ENCODE data around the gene SLC38A3.
"Not testable (repeated sequence)": the region's sequence is repeated elsewhere in the genome, so short reads cannot be mapped to it uniquely, and the experiment has no call there.

Gene SLC38A3

DNA sequence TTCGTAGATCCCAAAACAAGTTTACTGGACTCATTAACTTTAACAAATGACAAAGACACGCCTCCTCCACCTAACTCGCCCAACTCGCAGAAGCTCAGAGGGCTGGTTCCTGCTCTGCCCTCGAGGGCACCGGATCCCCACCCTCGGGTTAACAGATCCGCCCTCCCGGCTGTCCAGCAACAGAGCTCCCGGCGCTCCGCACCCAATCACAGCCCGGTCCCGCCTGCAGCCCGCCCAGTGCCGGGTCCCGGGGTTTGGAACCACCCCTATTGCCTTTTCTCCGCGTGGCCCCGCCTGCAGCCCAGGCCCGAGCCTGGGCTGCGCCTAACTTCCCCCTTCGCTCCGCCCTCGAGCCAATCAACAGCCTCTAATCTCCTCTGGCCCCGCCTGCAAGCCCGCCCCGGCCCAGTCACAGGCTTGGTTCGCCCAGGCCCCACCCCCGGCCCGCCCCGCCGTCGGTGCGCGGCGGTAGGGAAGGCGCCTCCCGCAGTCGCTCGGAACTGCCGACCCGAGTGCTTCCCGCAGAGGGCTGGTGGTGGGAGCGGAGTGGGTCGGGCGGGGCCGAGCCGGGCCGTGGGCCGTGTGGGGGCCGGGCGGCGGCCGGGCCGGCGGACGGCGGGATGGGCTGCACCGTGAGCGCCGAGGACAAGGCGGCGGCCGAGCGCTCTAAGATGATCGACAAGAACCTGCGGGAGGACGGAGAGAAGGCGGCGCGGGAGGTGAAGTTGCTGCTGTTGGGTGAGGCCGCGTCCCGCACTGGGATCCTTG lies 30.8 kb downstream of the SLC38A3 start, which contains the start of gene GNAI2:
Gene GNAI2 (plus strand): TSS at position 489 of the 768 bp plus-strand sequence. CDS start 132 bp downstream, at position 621.
- DNase-seq, result peak; percentile 87

DNA sequence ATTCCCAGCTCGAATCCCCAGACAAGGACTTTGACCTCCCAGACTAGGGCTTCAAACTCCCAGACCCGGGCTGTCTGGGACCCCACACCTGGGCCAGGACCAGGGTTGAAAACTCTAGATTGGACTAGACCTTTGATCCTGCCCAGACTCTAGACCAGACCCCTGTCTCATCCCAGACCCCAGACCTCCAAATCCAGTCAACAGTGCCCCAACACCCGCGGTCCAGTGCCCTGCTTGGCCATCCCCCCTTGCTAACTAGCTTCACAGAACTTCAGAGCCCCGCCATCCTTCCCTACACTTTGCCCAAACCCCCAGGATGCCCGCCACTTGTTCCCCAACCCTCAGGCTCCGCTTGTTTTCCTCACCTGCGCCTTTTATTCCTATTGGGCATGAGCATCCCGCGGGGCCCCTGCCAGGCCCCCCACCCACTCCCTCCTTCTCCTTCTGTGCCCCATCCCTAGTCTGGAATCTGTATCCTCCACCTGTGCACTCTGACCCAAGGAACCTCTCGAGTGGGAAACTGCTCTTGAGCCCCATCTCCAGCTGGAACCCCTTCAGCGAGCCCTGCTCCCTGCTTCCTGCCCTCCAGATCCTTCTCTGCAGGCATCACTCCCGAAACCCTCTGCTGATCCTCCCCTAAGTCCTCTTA lies 31.5 kb downstream of the SLC38A3 start:
- DNase-seq, result no peak

DNA sequence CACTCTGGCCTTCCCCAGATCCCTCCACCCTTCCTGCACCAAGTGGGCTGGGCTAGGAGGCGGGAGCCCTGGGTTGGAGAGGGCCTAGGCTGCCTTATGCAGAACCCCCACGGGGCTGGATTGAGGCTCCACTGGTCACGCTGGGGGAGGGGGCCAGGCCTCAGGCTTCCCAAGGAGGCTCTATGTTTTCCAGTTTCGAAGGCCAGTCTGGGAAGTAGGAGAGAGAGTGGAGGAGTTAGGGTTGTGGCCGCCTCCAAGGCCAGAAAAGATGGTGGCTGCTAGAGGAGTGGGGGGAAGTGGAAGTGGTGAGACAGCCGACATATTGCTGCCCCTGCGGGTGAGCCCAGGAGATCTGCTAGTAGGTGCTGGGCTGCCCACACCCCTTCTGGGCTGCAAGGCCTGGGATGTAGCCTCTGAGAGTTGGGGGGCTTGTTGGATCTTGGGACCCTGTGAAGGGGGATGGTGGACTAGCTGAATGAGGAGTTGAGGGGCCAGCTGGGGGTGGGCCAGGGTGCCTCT lies 32.1 kb downstream of the SLC38A3 start:
- no peak for DNase-seq

DNA sequence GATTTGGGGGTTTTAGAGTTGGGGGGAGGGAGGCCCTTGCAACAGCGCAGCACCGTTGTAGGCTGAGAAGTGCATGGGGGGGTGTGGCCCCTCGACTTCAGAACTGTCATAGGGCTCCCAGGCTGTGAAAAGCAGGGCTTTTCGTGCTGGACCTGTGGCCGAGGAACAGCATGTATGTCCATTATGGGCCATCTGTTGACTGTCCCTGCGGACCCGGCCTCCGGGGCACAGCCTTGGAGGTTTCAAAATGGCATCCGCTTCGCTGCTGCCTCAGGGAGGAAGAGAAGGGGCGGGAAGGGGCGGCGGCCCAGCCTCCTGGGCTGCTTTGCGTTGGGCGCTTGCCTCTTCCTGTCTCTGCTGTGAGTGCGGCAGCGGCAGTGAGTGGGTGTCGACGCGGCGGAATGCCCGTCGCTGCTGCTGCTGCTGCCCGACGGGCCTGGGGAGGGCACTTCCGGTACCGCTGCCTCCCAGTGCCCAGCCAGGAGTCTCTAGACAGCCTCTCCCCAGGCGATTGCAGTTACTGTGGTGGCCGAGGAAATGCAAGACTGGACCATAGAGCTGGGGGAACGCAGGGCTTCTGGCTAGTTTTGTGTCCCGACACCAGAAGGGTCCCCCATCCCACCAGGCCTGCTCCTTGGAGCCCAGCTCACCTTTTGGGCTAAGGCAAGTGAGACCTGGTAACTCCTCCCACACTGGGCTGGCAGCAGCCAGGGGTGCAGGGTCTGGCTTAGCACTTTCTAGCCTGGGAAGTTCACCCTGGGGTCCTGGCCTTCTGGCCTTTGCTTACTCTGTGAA lies 32.9 kb downstream of the SLC38A3 start:
- DNase-seq, result no peak

DNA sequence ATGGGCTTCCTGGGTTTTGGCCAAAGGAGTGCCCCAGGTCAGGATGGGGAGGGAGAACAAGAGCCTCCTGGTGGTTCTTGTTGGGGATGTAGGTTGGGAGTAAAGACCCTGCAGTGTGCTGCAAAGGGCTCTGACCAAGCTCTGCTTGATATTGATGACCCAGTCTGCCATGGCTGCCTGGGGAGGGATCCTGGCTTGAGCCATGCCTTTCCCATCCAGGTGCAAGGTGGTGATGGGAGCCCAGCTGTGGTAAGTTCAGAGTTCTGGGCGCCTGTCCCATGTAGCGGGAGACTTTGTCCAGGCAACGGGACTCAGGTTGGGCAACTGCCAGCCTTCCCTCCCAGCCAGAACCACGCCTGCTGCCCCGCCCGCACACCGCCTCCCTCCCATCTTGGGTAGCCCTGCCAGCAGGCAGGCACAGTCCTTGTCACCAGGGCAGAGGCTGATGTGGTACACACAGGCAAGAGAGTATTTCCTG lies 33.5 kb downstream of the SLC38A3 start:
- DNase-seq, result no peak

DNA sequence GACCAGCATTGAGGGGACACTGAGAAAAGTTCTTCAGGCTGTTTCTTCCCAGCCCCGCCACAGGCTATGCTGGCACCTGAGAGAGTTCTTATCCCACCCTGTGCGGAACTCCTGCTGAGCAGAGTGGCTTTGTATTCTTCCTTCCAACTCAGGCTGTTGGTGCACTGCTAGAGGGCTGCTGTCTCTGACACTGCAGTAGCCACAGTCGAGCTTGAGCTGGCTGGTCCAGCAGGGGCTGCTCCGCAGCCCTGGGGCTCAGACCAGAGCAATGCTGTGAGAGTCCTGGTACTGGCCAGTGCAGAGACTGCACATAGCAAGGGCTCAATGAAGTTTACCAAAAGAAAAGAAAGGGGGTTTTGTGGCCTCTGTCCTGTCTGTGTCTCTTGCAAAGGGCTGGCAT lies 34.6 kb downstream of the SLC38A3 start:
- no peak for DNase-seq

DNA sequence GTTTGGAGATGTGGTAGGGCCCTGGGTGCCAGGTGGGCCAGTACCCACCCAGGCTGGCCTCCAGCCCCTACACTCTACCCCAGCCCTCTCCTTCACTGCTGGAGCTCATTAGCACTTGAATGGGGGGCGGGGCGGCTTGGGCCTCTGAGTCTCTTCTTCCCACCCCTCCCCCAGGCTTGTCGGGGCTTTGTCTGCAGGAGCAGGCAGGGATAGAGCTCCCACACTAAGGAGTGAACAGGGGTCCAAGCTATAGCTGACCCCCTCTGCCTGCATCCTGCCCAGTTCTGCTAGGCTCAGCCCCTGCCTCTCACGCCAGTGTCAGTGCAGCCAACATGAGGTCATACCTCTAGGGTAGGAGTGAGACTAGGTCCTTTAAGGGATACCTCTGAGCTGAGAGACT lies 36.1 kb downstream of the SLC38A3 start:
- DNase-seq, result no peak

DNA sequence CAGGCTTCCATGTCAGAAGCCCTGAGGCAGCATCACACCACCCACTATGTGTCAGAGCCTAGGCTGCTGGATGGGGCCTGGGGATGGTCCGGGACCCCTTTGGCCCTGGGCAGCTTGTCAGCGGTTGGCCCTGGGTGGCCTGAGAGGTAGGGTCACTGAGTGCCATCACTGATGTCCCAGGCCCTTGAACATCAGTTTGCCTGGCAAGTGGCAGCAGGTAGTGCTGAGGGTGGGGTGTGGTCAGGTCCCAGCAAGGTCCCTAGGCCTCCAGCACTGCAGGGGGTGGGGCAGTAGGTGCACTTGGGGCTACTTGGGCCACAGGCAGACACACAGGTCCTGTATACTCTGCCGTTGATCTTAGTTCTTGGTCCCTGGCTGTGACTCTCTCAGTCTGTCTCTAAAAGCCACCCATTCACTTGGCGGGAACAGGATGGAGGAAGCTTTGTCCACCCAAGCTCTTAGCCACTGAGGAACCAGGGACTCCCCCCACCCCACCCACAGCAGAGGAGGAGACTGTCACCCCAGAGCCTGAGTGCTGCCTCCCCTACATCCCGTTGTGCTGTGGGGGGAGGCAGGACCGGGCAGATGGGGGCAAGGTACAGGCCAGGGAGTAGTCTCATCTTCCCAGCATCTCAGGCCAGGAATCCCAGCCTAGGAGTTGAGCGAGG lies 36.8 kb downstream of the SLC38A3 start:
- DNase-seq, result no peak

DNA sequence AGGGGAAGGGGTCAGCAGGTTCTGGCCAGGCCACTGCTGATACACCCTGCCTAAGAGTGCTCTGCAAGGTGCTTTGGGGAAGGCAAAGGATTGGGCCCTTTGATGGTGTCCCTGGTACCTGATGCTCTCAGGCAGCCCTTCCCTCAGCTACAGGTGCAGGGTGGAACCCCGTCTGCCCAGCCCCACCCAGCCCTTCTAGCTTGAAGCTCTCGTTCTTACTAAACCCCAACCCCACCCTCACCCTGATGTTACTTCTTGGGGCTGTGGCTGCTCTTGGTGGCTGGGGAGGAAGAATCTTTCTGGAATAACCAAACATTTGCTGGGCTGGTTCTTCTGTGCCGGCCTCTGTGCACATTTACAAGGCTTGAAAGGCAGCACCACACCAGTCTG lies 37.3 kb downstream of the SLC38A3 start:
- no peak for DNase-seq

DNA sequence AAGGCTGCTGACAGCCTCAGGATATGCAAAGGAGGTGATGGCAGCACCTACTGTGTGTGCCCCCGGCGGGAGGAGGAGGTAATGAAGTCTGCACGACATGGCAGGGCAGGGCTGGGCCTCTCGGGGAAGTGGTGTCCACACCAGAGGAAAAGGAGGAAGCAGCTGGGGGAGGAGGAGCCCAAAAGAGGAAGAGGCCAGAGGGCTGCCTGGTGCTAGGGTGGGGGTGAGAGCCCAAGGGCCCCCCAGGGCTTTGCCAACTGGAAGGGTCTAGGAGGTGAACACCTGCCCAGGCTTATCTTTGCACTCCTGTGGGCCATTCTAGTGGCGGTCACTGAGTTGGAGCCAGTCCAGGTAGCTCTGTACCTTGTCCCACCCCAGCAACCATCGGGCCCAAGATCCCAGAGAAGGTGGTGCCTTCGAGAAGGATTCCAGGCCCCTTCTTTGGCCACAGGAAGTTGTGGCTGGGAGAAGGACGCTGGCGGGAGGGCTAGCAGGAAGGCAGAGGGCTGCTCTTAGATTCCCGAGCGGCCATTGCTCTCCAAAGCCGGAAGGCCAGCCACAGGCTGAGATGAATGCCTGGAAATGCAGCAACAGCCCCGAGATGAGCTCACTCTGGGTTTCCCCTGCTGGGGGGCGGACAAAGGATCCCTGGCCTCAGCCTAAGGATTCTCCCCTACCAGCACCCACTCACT lies 37.9 kb downstream of the SLC38A3 start:
- DNase-seq, result no peak

DNA sequence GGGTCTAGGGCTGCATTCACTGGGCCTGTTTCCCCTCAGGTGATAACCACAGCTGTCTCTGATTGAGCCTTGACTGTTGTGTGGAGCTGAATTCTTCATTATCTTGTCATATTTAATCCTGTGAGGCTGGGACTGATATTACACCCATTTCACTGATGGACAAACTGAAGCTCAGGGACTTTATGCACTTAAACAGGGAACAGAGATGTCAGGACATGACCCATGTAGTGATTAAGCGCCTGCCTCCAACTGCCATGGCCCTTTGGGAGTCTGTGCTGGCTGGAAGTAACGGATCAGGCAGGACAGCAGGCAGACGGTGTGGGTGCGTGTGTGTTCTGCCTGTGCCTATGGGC lies 38.4 kb downstream of the SLC38A3 start:
- DNase-seq, result no peak

DNA sequence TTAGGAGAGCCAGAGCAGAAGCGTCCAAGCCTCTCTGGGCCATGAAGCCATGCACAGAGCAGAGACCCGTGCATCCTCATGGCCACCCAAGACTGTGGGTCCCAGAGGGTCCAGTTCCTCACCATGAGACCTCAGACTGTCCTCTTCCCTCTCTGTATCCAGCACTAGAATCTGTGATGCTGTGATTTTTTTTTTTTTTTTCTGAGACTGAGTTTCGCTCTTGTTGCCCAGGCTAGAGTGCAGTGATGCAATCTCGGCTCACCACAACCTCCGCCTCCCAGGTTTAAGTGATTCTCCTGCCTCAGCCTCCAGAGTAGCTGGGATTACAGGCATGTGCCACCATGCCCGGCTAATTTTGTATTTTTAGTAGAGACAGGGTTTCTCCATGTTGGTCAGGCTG lies 39.7 kb downstream of the SLC38A3 start:
- DNase-seq, result not testable (repeated sequence)

DNA sequence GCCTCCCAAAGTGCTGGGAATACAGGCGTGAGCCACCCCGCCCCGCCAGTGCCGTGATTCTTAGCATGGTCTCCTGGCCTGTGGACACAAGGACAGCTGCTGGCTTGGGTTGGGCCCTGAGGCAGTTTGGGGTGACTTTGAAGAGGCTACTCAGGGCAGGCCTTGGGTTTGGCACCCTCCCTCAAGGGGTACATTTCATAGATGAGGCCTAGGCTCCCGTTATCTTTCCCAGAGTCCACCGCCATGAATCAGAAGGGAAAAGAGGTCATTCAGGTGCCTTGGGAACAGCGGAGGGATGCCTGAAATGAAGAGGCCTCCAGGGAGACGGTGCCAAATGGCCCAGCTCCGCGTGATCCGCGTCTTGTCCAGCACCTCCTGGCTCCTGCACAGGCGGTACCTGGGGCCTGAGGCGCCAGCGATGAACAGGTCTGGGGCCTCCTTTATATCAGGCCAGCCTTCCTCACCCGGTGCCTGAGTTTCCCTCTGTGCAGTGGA lies 40.2 kb downstream of the SLC38A3 start:
- no peak for DNase-seq

DNA sequence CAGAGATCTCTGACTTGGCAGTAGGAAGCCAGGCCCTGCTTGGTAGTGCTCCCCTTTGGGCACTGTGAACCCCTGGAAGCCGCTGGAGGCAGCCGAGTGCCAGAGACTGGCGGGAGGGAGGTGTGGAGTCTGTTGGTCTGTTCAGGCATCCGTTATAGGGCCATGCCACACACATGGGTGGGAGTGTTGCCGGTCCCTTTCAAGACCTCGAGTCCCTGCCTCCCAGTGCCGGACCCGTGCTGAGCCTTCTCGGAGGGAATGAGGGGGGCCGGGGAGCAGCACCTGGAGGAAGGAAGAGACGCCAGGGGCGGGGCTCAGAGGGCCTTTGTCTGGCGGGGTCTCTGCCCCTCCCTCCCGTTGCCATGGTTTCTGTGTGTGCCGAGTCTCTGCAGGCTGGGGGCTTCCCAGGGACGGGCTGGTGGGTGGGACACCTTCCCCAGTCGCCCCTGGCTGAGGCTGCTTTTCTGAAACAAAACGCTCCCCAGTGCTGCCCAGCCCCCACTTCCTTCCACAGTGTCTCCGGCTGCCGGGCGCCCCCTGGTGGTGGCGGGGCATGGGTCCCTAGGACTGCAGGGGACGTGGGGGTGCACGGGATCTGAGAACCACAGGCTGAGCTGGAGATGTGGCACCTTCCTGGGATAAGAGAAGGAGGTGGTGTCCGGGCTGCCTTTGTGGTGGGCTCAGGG lies 40.9 kb downstream of the SLC38A3 start:
- DNase-seq, result peak; percentile 30

DNA sequence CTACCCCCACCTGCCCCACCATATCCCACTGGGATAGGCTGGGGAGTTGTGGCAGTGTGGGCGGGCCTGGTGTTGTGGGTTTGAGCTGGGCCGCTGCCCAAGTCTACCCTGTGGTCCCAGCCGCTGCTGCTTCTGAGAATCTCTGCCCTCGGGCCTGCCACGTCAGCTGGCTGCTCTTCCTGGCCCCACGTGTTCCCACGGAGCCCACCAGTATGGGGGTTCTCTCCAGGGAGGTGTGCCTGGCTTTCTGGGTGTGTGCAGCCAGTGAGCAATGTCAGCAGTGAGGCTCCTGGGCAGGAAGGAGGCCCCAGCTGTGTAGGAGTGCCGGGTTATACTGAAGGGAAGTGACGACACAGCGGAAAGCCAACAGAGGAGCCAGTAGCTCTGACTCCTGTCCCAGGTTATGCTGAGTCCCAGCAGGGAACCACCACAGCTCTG lies 41.5 kb downstream of the SLC38A3 start:
- DNase-seq, result no peak

DNA sequence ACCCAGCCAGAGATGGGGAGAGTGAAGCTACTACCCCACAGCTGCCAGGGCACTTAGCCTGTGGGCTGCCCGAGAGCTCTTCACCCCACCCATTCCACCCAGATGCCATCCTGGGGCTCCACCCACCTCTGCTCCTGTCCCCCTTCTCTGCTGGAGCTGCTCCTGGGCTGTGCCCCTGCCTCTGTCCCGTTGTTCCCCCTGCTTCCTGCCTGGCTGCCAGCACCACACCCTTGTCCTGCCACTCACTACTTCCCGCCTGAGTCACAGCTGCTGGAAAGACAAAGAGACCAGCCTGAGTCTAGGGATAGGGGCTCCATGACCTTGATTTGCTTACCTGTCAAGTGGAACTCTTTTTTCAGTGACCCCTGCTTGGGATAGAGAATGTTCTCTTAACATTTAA lies 43.3 kb downstream of the SLC38A3 start:
- DNase-seq, result no peak

DNA sequence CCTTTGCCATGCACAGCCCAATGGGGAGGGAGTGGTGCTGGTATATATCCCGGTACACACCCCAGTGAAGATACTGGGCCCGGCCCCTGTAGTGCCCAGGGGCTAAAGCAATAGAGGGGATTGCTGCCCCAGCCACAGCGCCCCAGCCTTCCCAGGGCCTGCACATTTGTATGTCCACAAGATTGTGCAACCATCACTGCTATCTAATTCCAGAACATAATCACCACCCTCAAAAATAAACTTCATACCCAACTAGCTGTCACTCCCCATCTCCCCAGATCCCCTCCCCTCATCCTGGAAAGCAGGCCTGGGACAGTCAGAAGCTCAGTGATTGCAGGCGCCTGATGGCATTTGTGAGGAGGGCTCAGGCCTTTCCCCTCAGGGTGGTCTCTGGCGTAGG lies 44.4 kb downstream of the SLC38A3 start:
- DNase-seq, result no peak

DNA sequence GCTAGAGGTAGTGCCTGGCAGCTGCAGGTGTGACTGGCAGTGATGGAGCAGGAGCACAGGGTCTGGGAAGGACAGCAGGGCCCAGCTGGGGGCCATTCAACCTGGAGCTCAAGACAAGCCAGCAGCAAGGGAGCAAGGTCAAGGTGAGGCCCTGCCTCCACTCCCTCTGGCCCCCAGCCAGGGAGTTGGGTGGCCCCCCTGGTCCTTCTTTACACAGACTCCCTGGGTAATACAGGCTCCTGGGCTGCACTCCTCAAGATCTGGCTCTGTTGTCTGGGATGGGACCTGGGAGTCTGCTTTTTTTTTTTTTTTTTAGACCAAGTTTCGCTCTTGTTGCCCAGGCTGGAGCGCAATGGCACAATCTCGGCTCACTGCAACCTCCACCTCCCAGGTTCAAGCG lies 45.4 kb downstream of the SLC38A3 start:
- no peak for DNase-seq

DNA sequence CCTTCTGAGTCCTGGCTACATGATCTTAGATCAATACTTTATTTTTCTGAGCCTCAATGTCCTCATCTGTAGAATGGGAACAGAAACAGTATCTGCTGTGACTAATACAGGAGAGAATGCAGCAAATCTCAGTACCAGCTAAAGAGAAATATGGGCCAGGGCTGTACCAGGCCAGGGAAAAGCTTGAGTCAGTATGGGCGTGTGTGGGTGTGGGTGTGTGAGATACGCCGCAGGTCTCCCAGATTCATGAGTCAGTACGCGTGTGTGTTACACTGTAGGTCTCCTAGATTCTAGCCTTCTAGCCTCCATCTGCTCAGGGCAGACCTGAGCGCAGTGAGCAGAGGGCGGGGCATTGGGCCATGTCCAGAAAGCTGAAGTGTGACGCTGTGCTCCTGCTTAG lies 46.1 kb downstream of the SLC38A3 start:
- DNase-seq, result no peak

DNA sequence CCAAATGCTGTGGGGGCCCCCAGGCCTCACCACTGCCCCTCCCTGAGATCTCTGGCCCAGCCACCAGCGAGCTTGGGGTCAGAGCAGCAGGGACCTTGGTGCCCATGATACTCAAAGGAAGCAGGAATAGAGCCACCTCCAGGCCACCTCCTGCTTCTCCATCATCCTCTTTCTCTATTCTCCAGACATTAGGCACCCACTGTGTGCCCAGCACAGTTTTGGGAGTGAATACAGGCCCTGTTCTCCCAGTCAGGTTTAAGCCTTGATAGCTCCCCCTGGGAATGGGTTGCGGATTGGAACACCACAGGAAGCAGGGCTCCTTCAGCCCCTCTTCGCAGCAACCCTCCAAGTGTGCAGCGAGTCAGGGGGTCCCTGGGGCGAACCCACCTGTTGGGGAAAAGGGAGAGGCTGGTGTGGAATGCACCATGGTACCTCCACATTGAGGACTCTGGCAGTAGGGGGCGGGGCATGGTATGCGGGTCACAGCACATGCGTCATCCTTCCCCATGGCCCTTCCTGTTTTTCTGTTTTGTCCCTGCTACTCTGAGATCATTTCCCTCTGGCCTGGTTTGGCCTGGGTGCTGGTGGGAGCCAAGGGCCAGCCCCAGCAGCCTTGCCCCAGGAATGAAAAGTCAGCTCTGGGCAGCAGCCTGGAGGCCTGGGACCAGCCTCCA lies 49.6 kb downstream of the SLC38A3 start:
- no peak for DNase-seq

DNA sequence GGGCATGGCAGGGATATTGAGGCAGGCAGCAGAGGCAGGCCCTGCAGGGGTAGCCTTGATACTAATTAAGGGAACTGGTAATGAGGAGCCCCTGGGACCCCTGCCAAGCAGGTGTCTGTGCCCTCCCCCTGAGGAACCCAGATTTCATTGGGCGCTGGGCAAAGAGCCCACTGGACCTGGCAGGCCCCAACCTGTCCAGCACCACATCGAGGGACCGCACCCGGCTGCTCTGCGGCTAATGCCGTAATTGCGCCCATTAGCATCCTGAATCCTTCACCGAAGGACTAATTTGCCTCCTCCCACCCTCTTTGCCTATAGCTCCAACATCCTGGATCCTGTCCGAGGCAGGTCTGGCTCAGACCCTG lies 50.2 kb downstream of the SLC38A3 start:
- DNase-seq, result no peak
